Right atrium auricular region (tissue), 2 donors: Measurements from ENCODE around the gene NUMBL. TPM values are rescaled to one million over a fixed set of nuclear protein-coding genes. Genes with fewer than 3 reads are reported as not detected.
"Not testable (repeated sequence)": the region's sequence is repeated elsewhere in the genome, so short reads cannot be mapped to it uniquely, and the experiment has no call there.

ENCODE experiments used
- DNase-seq: peaks from one replicate; pipeline ENCODE4 v3.0.0-alpha.2; 2019; ENCODE audit warnings: low spot score
- H3K27ac ChIP-seq, 2 donors: fragments of 200-600 bp; sonication (generic); 1 replicate in 1 of 2; 2 replicates in 1 of 2; pipeline ENCODE4 v1.5.1; 2016 to 2019
- H3K27me3 ChIP-seq, 2 donors: fragments of 200-600 bp; sonication (generic); one replicate each; pipeline versions ENCODE4 v1.5.1 to v1.6.0; 2017 to 2019
- H3K36me3 ChIP-seq: fragments of 200-600 bp; sonication (generic); one replicate; pipeline ENCODE4 v1.5.1; 2016
- H3K4me1 ChIP-seq, 2 donors: fragments of 200-600 bp; sonication (generic); one replicate each; pipeline versions ENCODE4 v1.5.1 to v1.6.0; 2017 to 2019
- H3K4me3 ChIP-seq, 2 donors: fragments of 200-600 bp; sonication (generic); 1 replicate in 1 of 2; 2 replicates in 1 of 2; pipeline ENCODE4 v1.5.1; 2017 to 2019; ENCODE audit warnings: mild to moderate bottlenecking in 1 of 2, moderate library complexity in 1 of 2
- H3K9me3 ChIP-seq, 2 donors: fragments of 200-600 bp; sonication (generic); one replicate each; pipeline ENCODE4 v1.5.1; 2019
- CTCF ChIP-seq, 2 donors: fragments of 200-600 bp; sonication (generic); IDR thresholded peaks; one replicate each; pipeline ENCODE4 v1.5.1; 2019; ENCODE audit warnings: antibody characterized with exemption in 2 of 2
- total RNA-seq, 2 donors: library from RNA; depleted of rRNA; stranded (reverse); fragments of >200 nt; gene quantifications; one replicate each; pipeline ENCODE4 v1.1.0, GENCODE V29; 2016

NUMBL gene
- total RNA-seq, 2 donors from 2014 or later: 11.2 to 28.1 TPM

GRCh38 chr19:40629346-40629745, 61.1 kb downstream of the NUMBL start:
- Histone ChIP-seq H3K9me3 (no peaks in the 10 kb centered on the region), H3K27me3 (no peaks in the 10 kb centered on the region), H3K4me1 (peaks cover 0 to 10% of the 10 kb centered on the region in 2 donors), H3K4me3 (no peak overlapping the region), H3K27ac (no peak overlapping the region), H3K36me3 (peaks cover 27% of the 10 kb centered on the region)
- TF ChIP-seq CTCF (IDR thresholded peaks at IDR 0.05): no peak
- no peak for DNase-seq

DNA sequence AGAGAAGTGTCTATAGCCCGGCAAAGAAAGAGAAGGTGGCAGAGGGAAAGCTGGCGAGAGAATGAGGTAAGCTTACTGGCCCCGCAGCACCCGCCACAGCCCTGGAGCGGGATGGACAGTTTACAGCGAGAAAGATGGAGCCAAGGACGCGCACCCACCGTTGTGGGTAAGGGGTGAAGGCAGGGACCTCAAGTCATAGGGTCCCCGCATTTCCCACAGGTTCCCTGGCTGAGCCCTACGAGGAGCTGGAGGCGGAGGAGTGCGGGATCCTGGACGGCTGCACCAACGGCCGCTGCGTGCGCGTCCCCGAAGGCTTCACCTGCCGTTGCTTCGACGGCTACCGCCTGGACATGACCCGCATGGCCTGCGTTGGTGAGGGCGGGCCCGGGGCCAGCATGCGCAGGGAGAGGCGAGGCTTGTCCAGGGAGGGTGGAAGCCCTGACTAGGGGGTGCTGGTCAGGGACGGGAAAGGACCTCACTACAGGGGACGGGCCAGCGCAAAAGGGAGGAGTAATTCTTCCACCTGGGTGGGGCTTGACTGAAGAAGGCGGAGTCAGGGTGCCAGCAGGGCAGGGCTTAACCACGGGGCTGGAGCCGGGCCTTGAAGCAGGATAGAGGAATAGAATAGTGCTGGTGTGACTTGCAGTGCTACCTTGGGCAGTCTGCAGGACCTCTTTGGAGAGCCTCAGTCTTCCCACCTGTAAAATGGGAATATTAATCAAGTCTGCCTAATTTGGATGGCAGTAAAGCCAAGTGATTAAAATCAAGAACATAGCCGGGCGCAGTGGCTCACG, 62.8 kb downstream of the NUMBL start:
- no peak for TF ChIP-seq CTCF (IDR thresholded peaks at IDR 0.05)
- H3K4me1 ChIP-seq: peaks cover 0 to 4% of the 10 kb centered on the region in 2 donors
- DNase-seq: no peak
- no peaks in the 10 kb centered on the region for H3K27me3 ChIP-seq
- no peak overlapping the region for H3K4me3 ChIP-seq
- H3K36me3 ChIP-seq: peaks cover 43% of the 10 kb centered on the region
- H3K9me3 ChIP-seq: no peaks in the 10 kb centered on the region
- no peak overlapping the region for H3K27ac ChIP-seq

DNA sequence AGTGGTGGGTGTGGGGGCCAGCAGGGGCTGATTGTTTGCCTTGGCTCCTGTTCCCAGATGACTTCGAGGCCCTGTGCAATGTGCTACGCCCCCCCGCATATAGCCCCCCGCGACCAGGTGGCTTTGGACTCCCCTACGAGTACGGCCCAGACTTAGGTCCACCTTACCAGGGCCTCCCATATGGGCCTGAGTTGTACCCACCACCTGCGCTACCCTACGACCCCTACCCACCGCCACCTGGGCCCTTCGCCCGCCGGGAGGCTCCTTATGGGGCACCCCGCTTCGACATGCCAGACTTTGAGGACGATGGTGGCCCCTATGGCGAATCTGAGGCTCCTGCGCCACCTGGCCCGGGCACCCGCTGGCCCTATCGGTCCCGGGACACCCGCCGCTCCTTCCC, 63.5 kb downstream of the NUMBL start:
- Histone ChIP-seq H3K27me3 (no peaks in the 10 kb centered on the region), H3K4me3 (no peak overlapping the region), H3K27ac (no peak overlapping the region), H3K4me1 (peaks cover 0 to 4% of the 10 kb centered on the region in 2 donors), H3K36me3 (peaks cover 50% of the 10 kb centered on the region), H3K9me3 (no peaks in the 10 kb centered on the region)
- no peak for TF ChIP-seq CTCF (IDR thresholded peaks at IDR 0.05)
- no peak for DNase-seq

GRCh38 chr19:40625406-40626120, 64.9 kb downstream of the NUMBL start:
- Histone ChIP-seq H3K27me3 (no peaks in the 10 kb centered on the region), H3K36me3 (peaks cover 62% of the 10 kb centered on the region), H3K9me3 (no peaks in the 10 kb centered on the region), H3K27ac (no peak overlapping the region), H3K4me3 (no peak overlapping the region), H3K4me1 (no peaks in the 10 kb centered on the region)
- no peak for DNase-seq
- TF ChIP-seq CTCF (IDR thresholded peaks at IDR 0.05): no peak

DNA sequence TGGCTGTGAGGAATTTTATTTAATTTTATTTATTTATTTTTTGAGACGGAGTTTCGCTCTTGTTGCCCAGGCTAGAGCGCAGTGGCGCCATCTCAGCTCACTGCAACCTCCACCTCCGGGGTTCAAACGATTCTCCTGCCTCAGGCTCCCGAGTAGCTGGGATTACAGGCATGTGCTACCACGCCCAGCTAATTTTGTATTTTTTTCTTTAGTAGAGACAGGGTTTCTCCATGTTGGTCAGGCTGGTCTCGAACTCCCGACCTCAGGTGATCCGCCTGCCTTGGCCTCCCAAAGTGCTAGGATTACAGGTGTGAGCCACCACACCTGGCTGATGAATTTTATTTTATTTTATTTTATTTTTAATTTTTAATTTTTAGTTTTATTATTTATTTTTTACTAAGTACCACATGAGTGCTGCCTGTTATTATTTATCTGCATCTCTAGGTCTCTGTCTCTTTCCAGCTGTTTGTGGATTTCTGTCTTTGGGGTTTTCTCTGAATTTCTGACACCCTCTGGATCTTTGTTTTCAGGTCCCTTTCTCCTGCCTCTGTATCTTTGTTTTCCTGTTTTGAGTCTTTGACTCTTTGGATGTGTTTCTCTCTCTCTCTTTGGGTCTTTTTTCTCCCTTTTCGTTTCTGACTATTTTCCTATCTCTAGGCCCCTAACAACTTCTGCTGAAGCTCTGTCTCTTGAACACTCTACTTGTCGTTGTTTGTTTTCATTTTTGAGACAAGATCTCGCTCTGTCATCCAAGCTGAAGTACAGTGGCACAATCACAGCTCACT, 65.9 kb downstream of the NUMBL start:
- H3K36me3 ChIP-seq: peaks cover 63% of the 10 kb centered on the region
- not testable (repeated sequence) for H3K4me1 ChIP-seq, H3K27me3 ChIP-seq, H3K27ac ChIP-seq, DNase-seq, H3K4me3 ChIP-seq, H3K9me3 ChIP-seq
